ENCODE results near the gene LPP.

The LPP gene

DNA sequence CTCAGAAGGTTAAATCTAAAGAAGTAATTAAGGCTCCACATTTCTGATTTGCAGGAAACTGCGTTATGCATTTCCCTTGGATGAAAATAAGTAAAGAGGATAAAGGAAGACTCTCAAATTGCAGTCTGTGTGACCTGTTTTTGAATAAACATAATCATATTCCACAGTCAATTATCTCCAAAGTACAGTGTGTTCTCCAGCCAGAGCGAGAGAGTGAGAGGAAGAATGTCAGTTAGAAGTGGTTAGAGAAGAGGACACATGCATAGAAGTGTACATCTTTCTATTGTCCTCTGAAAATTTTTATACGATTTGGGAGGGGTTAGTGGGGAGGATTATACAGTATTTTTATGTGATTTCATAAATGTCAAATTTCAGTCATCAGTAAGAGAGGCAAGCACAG lies 487.1 kb downstream of the LPP start:
- peak overlapping the region; percentile 9; the same call in 1 of the 2 replicates for H3K27ac ChIP-seq
- TF ChIP-seq, protein P1, sequence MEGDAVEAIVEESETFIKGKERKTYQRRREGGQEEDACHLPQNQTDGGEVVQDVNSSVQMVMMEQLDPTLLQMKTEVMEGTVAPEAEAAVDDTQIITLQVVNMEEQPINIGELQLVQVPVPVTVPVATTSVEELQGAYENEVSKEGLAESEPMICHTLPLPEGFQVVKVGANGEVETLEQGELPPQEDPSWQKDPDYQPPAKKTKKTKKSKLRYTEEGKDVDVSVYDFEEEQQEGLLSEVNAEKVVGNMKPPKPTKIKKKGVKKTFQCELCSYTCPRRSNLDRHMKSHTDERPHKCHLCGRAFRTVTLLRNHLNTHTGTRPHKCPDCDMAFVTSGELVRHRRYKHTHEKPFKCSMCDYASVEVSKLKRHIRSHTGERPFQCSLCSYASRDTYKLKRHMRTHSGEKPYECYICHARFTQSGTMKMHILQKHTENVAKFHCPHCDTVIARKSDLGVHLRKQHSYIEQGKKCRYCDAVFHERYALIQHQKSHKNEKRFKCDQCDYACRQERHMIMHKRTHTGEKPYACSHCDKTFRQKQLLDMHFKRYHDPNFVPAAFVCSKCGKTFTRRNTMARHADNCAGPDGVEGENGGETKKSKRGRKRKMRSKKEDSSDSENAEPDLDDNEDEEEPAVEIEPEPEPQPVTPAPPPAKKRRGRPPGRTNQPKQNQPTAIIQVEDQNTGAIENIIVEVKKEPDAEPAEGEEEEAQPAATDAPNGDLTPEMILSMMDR (IDR thresholded peaks at IDR 0.05) = no peak
- no peak for TF ChIP-seq ZFX (IDR thresholded peaks at IDR 0.05; ENCODE audit: borderline replicate concordance)

DNA sequence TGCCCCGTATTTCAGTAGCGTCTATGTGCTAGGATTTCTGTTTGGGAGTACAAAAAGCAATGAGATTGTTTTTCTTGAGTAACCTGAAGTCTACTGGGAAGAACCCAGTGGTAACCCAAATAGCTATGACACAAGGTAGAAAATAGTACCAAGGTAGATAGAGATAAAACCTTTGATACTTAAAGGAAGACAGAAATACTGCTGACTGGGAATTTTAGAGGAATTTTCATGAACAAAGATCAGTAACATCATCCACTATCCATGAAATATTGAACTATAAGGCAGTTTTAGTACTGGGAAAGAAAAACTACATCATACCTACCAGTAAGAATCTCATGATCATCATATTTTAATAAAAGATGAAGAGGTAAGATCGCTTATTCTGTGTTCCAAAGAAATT lies 489.8 kb downstream of the LPP start:
- no peak overlapping the region for H3K27ac ChIP-seq
- TF ChIP-seq ZFX (IDR thresholded peaks at IDR 0.05; ENCODE audit: borderline replicate concordance) = no peak
- TF ChIP-seq, protein P1 (IDR thresholded peaks at IDR 0.05) = no peak

DNA sequence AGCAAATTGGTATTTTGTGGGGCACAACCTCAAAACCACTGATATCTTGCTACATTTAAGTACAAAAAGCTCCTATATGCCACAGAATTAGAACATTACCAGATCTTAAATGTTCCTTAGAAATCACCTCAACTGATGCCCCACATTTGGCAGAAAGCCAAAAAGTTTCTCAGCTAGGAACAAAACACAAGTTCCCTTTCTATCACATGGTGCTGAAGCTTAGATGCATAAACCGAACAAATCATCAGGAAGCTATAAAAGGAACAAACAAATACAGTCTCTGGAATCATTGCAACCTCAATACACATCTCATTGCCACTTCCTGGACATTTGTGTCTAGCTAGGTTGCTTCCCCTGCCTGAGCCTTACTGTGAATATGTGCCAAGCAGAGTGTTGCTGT lies 492.6 kb downstream of the LPP start:
- no peak for TF ChIP-seq ZFX (IDR thresholded peaks at IDR 0.05; ENCODE audit: borderline replicate concordance)
- TF ChIP-seq, protein P1 (IDR thresholded peaks at IDR 0.05) = no peak
- H3K27ac ChIP-seq = peak overlapping the region; percentile 19

DNA sequence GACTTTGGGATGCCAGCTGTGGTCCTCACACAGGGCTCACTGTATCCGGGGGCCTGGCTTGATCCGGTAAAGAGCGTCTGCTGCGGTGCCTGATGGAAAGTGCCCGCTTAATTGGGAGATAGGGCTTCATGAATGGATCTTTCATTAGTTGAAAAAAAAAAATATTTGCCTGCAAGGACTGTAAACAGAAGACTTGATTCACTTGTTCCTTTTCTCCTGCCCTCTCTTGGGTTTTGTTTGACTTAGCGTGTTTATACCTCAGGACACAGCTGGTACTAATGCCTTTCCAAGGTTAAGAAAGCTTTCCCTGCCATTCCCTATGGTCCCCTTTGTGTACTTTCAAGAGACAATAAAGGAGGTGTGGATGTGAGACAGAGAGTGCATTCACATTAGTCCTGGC lies 493.3 kb downstream of the LPP start:
- no peak for TF ChIP-seq ZFX (IDR thresholded peaks at IDR 0.05; ENCODE audit: borderline replicate concordance)
- TF ChIP-seq, protein P1 (IDR thresholded peaks at IDR 0.05) = no peak
- H3K27ac ChIP-seq = peak overlapping the region; percentile 19

DNA sequence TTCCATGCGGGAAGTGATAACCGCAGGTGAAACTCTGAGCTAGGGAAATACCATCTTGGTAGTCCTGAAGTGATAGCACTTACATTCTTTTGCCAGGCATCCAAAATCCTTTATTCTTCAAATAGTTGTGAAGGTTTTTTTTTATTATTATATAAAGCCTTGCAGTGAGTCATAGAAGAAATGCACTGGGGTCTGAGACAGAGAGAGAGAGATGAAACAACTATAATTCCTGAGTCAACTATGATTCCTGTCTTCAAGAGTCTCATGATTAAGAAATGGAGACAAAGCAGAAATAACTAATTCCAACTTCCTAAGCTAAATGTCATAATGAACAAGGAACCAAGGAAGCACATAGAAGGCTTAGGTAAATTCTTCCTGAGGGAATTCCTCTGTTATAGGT lies 495.6 kb downstream of the LPP start:
- H3K27ac ChIP-seq = no peak overlapping the region
- no peak for TF ChIP-seq ZFX (IDR thresholded peaks at IDR 0.05; ENCODE audit: borderline replicate concordance)
- TF ChIP-seq, protein P1 (IDR thresholded peaks at IDR 0.05) = no peak

DNA sequence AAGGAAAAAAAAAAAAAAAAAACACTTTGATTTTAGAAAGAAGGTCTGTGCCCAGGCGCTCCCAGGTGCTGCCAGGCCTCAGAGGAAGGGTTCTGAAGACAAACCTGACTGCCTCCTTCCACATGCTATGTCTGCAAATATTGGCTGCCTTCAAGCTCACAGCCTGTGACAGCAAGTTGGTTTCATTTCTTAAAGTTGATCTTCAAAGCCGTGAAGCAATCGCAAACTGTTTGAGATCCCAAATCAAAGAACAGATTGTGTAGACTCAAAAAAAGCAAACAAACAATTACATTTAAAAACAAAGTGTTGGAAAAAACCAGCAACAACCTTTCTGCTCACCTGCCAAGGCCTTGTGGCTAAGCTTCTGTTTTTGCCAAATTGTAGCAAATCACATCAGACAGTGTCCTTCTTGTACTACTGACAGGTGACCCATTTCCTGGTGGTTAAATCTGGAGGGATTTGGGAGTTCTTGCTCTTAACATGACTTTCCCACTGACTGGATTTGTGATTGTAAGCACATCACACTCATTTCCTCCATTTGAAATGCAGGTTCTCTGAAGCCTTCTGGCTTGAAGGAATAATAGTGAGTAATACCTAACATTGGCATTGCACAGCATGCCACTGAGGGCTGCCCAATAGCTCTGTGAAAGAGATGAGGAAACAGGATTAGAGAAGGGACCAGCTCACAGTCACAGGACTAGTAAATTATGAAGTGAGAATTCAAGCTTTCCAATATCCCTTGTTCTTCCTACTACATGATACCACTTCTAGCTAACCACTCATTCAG lies 502.4 kb downstream of the LPP start:
- no peak for TF ChIP-seq ZFX (IDR thresholded peaks at IDR 0.05; ENCODE audit: borderline replicate concordance)
- TF ChIP-seq, protein P1 (IDR thresholded peaks at IDR 0.05) = no peak
- peak overlapping the region; percentile 63 for H3K27ac ChIP-seq

DNA sequence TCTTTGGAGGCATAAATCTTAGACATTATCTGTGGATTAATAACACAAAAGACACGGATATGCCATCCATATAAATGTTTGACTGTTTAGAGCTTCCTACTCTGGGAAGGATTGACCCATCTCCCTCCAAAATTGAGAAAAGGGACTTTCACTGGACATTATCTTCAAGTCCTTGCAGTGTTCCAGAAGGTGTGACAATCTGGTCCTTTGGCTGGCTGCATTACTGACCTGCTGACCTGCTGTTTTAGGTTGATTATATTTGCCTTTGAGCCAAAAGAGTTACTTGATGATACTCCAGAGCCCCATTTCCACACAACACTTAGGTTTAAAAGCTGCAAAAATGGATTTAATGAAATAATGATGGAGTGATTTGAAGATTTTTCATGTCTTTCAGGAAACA lies 504.6 kb downstream of the LPP start:
- no peak for TF ChIP-seq ZFX (IDR thresholded peaks at IDR 0.05; ENCODE audit: borderline replicate concordance)
- TF ChIP-seq, protein P1 (IDR thresholded peaks at IDR 0.05) = no peak
- no peak overlapping the region for H3K27ac ChIP-seq

All from 22Rv1 (cell line).